Measurements from ENCODE around the gene TAMM41.
"Not testable (repeated sequence)": the region's sequence is repeated elsewhere in the genome, so short reads cannot be mapped to it uniquely, and the experiment has no call there.

The TAMM41 gene

GRCh38 chr3:11810276-11810675 lies 36.4 kb downstream of the TAMM41 start:
- DNase-seq = no peak

- DNase-seq = no peak
These were observed 38.5 kb downstream of the TAMM41 start for GRCh38 chr3:11808231-11808630.

GRCh38 chr3:11807686-11808085 lies 39.0 kb downstream of the TAMM41 start:
- DNase-seq = no peak

GRCh38 chr3:11805716-11806115 lies 41.0 kb downstream of the TAMM41 start:
- DNase-seq = no peak

GRCh38 chr3:11803977-11804892 lies 42.5 kb downstream of the TAMM41 start:
- peak in 1 of 4 experiments; percentile 3 for DNase-seq

GRCh38 chr3:11799791-11800190 lies 46.9 kb downstream of the TAMM41 start:
- DNase-seq = no peak

- DNase-seq = no peak
These were observed 51.8 kb downstream of the TAMM41 start for GRCh38 chr3:11794927-11795326.

- DNase-seq = no peak
These were observed 55.1 kb downstream of the TAMM41 start for GRCh38 chr3:11791339-11792200.

GRCh38 chr3:11789412-11789811 lies 57.3 kb downstream of the TAMM41 start:
- DNase-seq = no peak

- no peak for DNase-seq
These were observed 61.7 kb downstream of the TAMM41 start for GRCh38 chr3:11784971-11785377.

GRCh38 chr3:11780341-11780740 lies 66.3 kb downstream of the TAMM41 start:
- DNase-seq = no peak

GRCh38 chr3:11779626-11780025 lies 67.1 kb downstream of the TAMM41 start:
- DNase-seq = no peak

GRCh38 chr3:11778248-11778647 lies 68.4 kb downstream of the TAMM41 start:
- no peak for DNase-seq

- DNase-seq = no peak
These were observed 70.3 kb downstream of the TAMM41 start for GRCh38 chr3:11776346-11776745.

GRCh38 chr3:11775493-11775892 lies 71.2 kb downstream of the TAMM41 start:
- no peak for DNase-seq

- no peak for DNase-seq
These were observed 72.3 kb downstream of the TAMM41 start for GRCh38 chr3:11774296-11774877.

GRCh38 chr3:11771931-11772330 lies 74.8 kb downstream of the TAMM41 start:
- DNase-seq = not testable (repeated sequence)

- DNase-seq = peak; percentile 9 to 60 (median 28)
These were observed 76.0 kb downstream of the TAMM41 start for GRCh38 chr3:11770477-11771391.

GRCh38 chr3:11769704-11770476 lies 76.8 kb downstream of the TAMM41 start:
- DNase-seq = no peak

- no peak for DNase-seq
These were observed 78.1 kb downstream of the TAMM41 start for GRCh38 chr3:11768604-11769003.

- no peak for DNase-seq
These were observed 81.7 kb downstream of the TAMM41 start for GRCh38 chr3:11764931-11765363.

All from activated naive CD4-positive, alpha-beta T cell (primary cell).